Measurements from ENCODE around the gene FERMT2.

Gene FERMT2

GRCh38 chr14:52950898-52951680, at the start of gene FERMT2:
Gene FERMT2, minus strand, starts transcription at chr14:52951050. Its CDS starts 482 bp downstream, at chr14:52950568.
- peak; percentile 10 for DNase-seq

- no peak for DNase-seq
Observed at GRCh38 chr14:52998376-52999015, 47.6 kb upstream of the FERMT2 start.

- DNase-seq: no peak
Observed at GRCh38 chr14:52996493-52996892, 45.6 kb upstream of the FERMT2 start.

DNA sequence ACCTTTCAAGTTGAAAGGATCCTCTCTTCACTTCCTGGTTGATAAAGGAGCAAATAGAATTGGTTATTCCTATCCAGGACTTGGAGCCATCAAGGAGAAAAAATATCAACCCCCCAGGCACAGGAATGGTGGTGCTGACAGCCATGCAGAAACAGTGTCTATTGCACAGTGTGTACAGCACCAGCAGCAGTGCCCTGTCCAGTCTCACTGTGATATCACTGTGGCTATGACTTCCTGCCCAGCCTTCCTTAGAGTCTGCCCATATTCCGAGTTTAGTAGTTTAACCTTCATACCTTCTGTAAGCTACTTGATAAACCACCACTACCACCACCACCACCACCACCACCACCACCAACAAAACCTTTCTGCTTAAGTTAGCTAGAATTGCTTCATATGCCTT, 45.1 kb upstream of the FERMT2 start:
- DNase-seq: no peak

DNA sequence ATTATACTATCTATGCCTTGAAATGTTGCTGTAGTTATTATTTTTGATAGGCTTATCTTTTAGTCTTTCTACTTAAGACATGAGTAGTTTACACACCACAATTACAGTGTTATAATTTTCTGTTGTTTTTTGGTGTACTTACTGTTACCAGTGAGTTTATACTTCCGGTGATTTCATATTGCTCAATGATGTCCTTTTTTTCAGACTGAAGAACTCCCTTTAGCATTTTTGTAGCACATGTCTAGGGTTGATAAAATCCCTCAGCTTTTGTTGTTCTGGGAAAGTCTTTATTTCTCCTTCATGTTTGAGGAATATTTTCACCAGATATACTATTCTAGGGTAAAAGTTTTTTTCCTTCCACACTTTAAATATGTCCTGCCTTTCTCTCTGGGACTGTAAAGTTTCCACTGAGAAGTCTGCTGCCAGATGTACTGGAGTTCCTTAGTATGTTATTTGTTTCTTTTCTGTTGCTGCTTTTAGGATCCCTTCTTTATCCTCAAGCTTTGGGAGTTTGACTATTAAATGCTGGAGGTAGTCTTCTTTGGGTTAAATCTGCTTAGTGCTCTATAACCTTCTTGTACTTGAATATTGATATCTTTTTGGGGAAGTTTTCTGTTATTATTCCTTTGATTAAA, 41.5 kb upstream of the FERMT2 start:
- no peak for DNase-seq

GRCh38 chr14:52988139-52988538, 37.3 kb upstream of the FERMT2 start:
- no peak for DNase-seq

- no peak for DNase-seq
Observed at GRCh38 chr14:52987514-52987913, 36.7 kb upstream of the FERMT2 start.

DNA sequence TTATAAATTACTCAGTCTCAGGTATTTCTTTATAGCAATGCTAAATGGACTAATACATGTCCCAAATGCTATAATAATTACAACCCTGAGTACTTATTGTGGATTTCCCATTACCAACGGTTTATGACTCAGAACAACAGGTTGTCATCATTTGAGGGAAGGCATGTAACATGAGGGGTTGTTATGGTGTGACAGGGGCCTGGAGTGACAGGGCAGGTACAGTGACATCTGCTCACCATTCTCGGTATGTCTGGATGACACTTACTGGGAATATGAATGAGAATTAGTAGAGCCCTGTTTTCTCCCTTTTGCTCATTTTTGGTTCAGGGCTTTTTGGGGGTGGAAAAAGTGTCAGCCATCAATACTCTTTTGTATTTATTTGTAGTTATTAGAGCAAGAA, 36.2 kb upstream of the FERMT2 start:
- no peak for DNase-seq

DNA sequence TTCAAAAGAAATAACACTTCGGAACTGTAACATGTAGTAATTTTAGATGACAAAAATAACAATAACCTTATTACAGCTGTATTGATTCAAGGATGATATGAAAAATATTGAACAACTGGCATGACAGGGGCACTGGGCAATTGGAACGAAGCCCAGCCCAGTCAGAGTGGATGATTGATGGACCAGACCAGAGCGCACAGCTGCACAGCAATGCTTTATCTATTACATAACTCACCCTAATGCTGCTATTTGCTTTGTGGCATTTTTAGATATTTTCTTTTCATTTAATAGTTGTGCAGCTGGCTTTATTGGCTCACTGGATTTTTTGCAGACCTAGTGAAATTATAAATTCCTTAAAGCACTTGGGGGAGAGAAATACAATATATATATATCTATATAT, 26.9 kb upstream of the FERMT2 start:
- DNase-seq: no peak

DNA sequence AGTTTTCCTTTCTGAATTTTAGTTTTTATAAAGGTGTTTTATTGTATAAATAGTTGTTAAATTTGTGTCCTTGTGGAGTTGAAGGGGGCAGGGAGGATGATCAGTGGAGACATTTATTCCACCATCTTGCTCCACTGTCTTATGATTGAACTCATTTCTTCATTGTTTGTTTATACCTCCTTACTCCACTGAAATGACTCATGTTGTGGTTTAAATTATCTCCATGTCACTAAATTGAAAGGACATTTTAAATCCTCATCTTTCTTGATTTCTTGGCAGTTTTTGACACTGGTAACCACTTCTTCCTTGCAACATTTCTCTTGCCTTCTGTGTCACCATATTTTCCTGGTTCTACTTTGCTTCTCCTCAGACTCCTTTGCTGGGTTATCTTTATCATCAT, 23.6 kb upstream of the FERMT2 start:
- DNase-seq: no peak

- peak; percentile 28 for DNase-seq
Observed at GRCh38 chr14:52961060-52961639, 10.3 kb upstream of the FERMT2 start.

DNA sequence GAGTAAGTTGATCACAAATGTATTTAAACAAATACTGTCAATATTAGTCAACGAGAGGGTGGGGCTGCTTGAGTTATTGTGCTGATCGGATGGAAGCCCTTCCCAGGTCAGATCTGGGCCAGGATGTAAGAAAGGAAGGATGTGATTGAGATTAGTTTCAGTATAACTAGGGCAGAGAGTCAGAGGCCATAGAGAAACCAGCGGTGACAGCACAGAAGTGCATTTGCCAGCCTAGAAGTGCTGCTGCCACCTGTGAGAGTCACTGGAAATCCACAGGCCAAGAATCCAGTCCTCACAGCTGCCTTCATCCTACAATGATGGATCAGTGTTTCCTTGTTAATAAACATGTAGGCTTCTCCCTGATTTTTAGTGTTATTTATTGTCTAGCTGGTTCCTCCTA, 9.8 kb upstream of the FERMT2 start:
- DNase-seq: no peak

DNA sequence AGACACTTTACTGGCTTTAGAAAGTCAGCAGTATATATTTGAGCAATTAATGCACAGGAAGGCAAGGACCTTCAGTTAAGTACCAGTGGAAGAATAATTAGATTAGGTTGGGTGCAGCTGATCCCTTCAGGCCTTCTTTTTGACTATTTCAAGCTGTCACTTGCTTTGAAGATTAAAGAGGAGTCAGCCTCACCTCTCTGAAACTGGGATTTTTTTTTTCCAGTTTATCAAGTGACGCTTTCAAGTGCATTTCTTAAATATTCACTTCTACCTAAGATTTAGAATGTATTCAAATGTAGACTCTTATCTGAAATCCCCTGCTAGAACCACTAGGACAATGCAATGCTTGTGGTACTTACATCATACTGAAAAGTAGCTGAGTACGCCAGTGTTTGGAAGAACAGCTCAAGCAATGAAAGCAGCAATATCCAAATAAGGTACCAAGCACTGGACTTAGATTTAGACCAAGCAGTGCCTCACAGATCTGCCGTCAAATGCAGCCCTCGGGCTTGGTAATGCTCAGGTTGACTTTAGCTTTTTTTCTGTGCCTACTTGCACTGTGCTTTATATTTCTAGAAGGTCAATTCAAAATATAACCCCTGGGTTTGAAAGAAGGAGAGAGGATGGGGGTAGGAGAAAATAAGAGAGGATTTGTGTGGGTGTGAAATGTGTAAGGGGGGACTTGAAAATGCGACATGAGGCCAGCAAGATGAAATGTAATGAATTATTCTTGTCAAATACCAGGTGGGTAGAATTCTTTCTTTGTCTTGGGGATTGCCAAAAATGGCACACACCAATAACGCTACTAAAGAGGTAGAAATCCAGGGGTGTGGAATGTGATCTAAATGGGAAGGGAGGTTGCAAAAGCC, 3.7 kb upstream of the FERMT2 start:
- DNase-seq: no peak

DNA sequence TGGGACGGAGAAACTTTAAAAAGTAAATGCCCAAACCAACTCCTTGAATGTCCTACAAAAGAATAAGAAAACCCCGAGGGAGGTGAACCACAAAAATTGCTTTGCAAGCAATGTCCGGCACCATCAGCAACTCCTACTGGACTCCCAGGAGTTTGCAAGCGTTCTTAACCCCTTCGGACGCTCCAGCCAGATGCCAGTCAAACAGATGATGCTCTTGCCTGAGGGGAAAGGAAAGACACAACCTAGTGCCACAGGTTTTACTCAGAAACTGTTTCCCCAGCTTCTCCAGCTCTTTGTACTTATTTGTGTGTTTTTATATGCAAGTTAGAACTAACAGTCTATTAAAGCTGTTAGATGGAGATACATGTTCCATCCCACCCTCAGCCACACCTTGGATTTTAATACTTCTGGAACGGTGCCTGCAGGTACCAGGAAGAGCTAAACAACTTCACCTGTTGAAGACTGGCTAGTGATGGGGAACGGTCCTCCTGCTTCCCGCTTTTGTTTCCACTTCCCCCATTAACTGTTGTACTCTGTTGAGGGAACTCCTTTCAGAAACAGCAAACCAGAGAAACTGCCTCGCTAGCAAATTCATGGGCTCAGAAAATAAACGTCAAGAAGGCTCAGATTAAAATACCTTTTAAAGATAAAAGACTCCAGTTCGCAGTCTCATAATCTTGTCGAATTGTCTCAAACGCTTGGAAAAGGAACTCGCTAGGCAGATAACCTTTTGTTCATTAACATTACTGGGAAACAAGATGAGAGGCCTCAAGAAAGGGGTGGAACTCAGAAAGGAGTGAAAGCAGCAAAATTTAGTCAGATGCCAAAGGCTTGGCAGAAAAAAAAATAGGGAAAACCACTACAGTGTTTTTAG, 1.1 kb upstream of the FERMT2 start:
- DNase-seq: no peak

- DNase-seq: peak; percentile 23
Observed at GRCh38 chr14:52950410-52950897, 396 bp downstream of the FERMT2 start.

- no peak for DNase-seq
Observed at GRCh38 chr14:52949711-52950409, 990 bp downstream of the FERMT2 start.

DNA sequence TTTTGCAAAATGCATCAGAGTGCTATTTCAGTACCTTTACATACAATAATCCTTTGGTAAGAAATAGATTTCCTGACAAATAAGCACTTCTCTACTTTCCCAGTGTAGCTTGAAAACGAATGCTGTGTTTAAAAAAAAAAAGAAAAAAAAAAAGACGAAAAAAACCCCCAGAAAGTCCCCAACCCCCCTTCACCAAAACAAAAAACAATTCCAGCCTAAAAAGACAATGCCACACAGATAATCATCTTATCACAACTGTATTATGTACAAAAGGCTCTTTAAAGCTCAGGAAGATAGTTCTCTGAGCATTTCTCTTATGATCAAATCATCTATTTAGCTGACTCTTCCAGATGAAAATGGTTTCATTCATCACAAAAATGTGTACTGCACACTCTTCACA, 1.6 kb downstream of the FERMT2 start:
- DNase-seq: no peak

DNA sequence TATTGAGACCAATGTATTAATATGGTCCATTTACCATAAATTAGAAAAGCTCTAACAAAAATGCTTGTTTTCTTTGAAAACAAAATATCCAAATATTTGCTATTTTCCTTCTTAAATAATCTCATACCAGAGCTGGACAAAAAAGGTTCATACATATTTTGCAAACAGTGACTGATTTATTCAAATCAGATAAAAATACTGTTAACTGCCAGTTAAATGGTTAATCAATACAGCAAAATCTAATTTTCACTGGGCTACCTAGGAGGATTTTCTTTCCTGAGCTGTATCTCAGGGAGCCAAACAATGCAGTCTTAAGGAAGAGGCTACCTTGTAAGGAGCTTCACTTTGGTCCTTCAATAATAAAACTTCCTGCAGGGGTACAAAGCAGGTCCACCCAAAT, 2.0 kb downstream of the FERMT2 start:
- DNase-seq: no peak

- no peak for DNase-seq
Observed at GRCh38 chr14:52948039-52948438, 2.8 kb downstream of the FERMT2 start.

GRCh38 chr14:52944254-52944653, 6.6 kb downstream of the FERMT2 start:
- DNase-seq: no peak

DNA sequence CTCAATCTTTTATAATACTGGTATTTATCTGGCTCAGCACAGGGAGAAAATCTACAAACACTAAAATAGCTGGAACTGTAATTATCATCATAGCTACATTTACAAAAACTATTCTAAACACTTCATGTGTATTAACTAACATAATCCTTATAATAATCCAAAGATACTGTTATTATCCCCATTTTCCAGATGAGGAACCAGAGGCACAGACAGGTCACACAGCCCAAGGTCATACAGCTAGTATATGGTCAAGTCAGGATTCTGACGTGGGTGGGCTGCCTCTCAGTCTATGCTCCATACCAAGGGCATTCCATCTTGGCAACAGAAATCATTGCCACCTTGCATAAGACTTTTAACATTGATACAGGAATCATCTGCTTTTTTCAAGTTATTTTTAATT, 11.4 kb downstream of the FERMT2 start:
- no peak for DNase-seq

All from stimulated activated CD4-positive, alpha-beta T cell treated with anti-CD3 and anti-CD28 coated beads, Interleukin-4, amount 100 ng/mL, for 1 hour (primary cell).